IMR-90 (cell line): ENCODE measurements around the gene BATF2. TPM values are rescaled to one million over a fixed set of nuclear protein-coding genes. Genes with fewer than 3 reads are reported as not detected.

Experiments used
- microRNA-seq, 2 experiments: library from miRNA; stranded (forward) in 1 of 2; unstranded in 1 of 2; fragments of 10-50 nt in 1 of 2; fragments of <30 nt in 1 of 2; gene quantifications in 1 of 2; microRNA quantifications in 1 of 2; one replicate each; pipeline versions ENCODE3 to v1.1.0; 2013 to 2020; ENCODE audit not compliant: insufficient read depth in 1 of 2, insufficient read length in 1 of 2, unreplicated experiment in 1 of 2
- polyA plus RNA-seq, 3 experiments: library from polyadenylated mRNA; depleted of rRNA; stranded (reverse); fragments of >200 nt; gene quantifications; 2 replicates each; pipeline ENCODE4 v1.2.3, GENCODE V29; 2012; ENCODE audit warnings: low replicate concordance in 1 of 3
- small RNA-seq, 5 experiments: library from RNA; depleted of rRNA; stranded (forward); fragments of <200 nt; gene quantifications; one replicate each; pipeline ENCODE3, GENCODE V24; 2012
- total RNA-seq: library from RNA; depleted of rRNA; stranded (reverse); fragments of >200 nt; gene quantifications from 2 replicates; pipeline ENCODE4 v1.2.3, GENCODE V29; 2012; rRNA removed

The BATF2 gene
- total and polyA plus RNA-seq, 2 of the 4 experiments (the other 2 are of a cell fraction), result 0.36 to 1.2 TPM

Small RNA genes within 50 kb of the gene (microRNA-seq; reads per million reads assigned to microRNA genes)
- gene MIR6879 (ENCODE audit: insufficient read depth in 1 of 2, insufficient read length in 1 of 2, unreplicated experiment in 1 of 2), result 0 reads per million in 2 experiments
- not detected for gene SNX15 (ENCODE audit: insufficient read depth, insufficient read length)

Small RNA genes within 50 kb of the gene (small RNA-seq; reads per million reads assigned to genes)
- 0 reads per million in 5 experiments for gene MIR6879
- gene SNX15, result 0 to 2.4 (median 0) reads per million in 5 experiments

Other genes starting within 250 kb of the BATF2 start
- gene PYGM, start 237.0 kb downstream of the BATF2 start, total RNA-seq, result under 0.01 and 0.18 TPM in 2 replicates
- 0.21 and 0.46 TPM in 2 replicates for gene PYGM, start 237.0 kb downstream of the BATF2 start, polyA plus RNA-seq (2012; rRNA removed)
- 56.8 and 76.1 TPM in 2 replicates for gene SF1, start 218.4 kb downstream of the BATF2 start, total RNA-seq
- gene SF1, start 218.4 kb downstream of the BATF2 start, polyA plus RNA-seq (2012; rRNA removed), result 75.0 and 88.0 TPM in 2 replicates
- gene MAP4K2, start 193.8 kb downstream of the BATF2 start, total RNA-seq, result 9.2 and 11.7 TPM in 2 replicates
- 16.6 and 22.2 TPM in 2 replicates for gene MAP4K2, start 193.8 kb downstream of the BATF2 start, polyA plus RNA-seq (2012; rRNA removed)
- 8.8 and 9.4 TPM in 2 replicates for gene MEN1, start 186.4 kb downstream of the BATF2 start, total RNA-seq
- gene MEN1, start 186.4 kb downstream of the BATF2 start, polyA plus RNA-seq (2012; rRNA removed), result 35.7 and 44.7 TPM in 2 replicates
- under 0.01 TPM in 2 replicates for gene CDC42BPG, start 152.3 kb downstream of the BATF2 start, total RNA-seq
- 0.10 and 0.12 TPM in 2 replicates for gene CDC42BPG, start 152.3 kb downstream of the BATF2 start, polyA plus RNA-seq (2012; rRNA removed)
- 107 and 125 TPM in 2 replicates for gene EHD1, start 118.3 kb downstream of the BATF2 start, total RNA-seq
- 209 and 216 TPM in 2 replicates for gene EHD1, start 118.3 kb downstream of the BATF2 start, polyA plus RNA-seq (2012; rRNA removed)
- gene ATG2A, start 79.8 kb downstream of the BATF2 start, total RNA-seq, result 3.2 and 3.6 TPM in 2 replicates
- gene ATG2A, start 79.8 kb downstream of the BATF2 start, polyA plus RNA-seq (2012; rRNA removed), result 10.5 and 12.7 TPM in 2 replicates
- 6.4 and 6.5 TPM in 2 replicates for gene PPP2R5B, start 72.3 kb downstream of the BATF2 start, total RNA-seq
- 23.5 and 23.6 TPM in 2 replicates for gene PPP2R5B, start 72.3 kb downstream of the BATF2 start, polyA plus RNA-seq (2012; rRNA removed)
- gene GPHA2, start 61.1 kb downstream of the BATF2 start, total RNA-seq, result not detected in 2 replicates
- not detected in 2 replicates for gene GPHA2, start 61.1 kb downstream of the BATF2 start, polyA plus RNA-seq (2012; rRNA removed)
- gene MAJIN, start 24.9 kb downstream of the BATF2 start, total RNA-seq, result not detected in 2 replicates
- gene MAJIN, start 24.9 kb downstream of the BATF2 start, polyA plus RNA-seq (2012; rRNA removed), result not detected in 2 replicates
- 46.4 and 48.9 TPM in 2 replicates for gene ARL2, start 17.2 kb upstream of the BATF2 start, total RNA-seq
- 152 and 168 TPM in 2 replicates for gene ARL2, start 17.2 kb upstream of the BATF2 start, polyA plus RNA-seq (2012; rRNA removed)
- gene SNX15, start 30.5 kb upstream of the BATF2 start, total RNA-seq, result 8.1 and 9.0 TPM in 2 replicates
- gene SNX15, start 30.5 kb upstream of the BATF2 start, polyA plus RNA-seq (2012; rRNA removed), result 15.2 and 16.3 TPM in 2 replicates
- gene SAC3D1, start 44.2 kb upstream of the BATF2 start, total RNA-seq, result 2.8 and 2.9 TPM in 2 replicates
- 13.2 and 15.4 TPM in 2 replicates for gene SAC3D1, start 44.2 kb upstream of the BATF2 start, polyA plus RNA-seq (2012; rRNA removed)
- 2.8 and 3.8 TPM in 2 replicates for gene NAALADL1, start 61.6 kb upstream of the BATF2 start, total RNA-seq
- 5.8 and 6.3 TPM in 2 replicates for gene NAALADL1, start 61.6 kb upstream of the BATF2 start, polyA plus RNA-seq (2012; rRNA removed)
- gene CDCA5, start 87.1 kb upstream of the BATF2 start, total RNA-seq, result 9.1 and 10.0 TPM in 2 replicates
- 14.0 and 14.9 TPM in 2 replicates for gene CDCA5, start 87.1 kb upstream of the BATF2 start, polyA plus RNA-seq (2012; rRNA removed)
- gene ZFPL1, start 87.3 kb upstream of the BATF2 start, total RNA-seq, result 24.0 and 27.2 TPM in 2 replicates
- gene ZFPL1, start 87.3 kb upstream of the BATF2 start, polyA plus RNA-seq (2012; rRNA removed), result 67.5 and 75.6 TPM in 2 replicates
- gene VPS51, start 99.2 kb upstream of the BATF2 start, total RNA-seq, result 82.5 and 113 TPM in 2 replicates
- 56.3 and 71.2 TPM in 2 replicates for gene VPS51, start 99.2 kb upstream of the BATF2 start, polyA plus RNA-seq (2012; rRNA removed)
- gene TM7SF2, start 114.9 kb upstream of the BATF2 start, total RNA-seq, result 4.7 and 5.7 TPM in 2 replicates
- 7.6 and 11.5 TPM in 2 replicates for gene TM7SF2, start 114.9 kb upstream of the BATF2 start, polyA plus RNA-seq (2012; rRNA removed)
- 3.6 and 3.9 TPM in 2 replicates for gene ZNHIT2, start 120.7 kb upstream of the BATF2 start, total RNA-seq
- 5.9 and 7.7 TPM in 2 replicates for gene ZNHIT2, start 120.7 kb upstream of the BATF2 start, polyA plus RNA-seq (2012; rRNA removed)
- gene FAU, start 125.2 kb upstream of the BATF2 start, total RNA-seq, result 189 and 285 TPM in 2 replicates
- gene FAU, start 125.2 kb upstream of the BATF2 start, polyA plus RNA-seq (2012; rRNA removed), result 652 and 804 TPM in 2 replicates
- gene MRPL49, start 125.3 kb upstream of the BATF2 start, total RNA-seq, result 54.2 and 55.2 TPM in 2 replicates
- 51.5 and 56.8 TPM in 2 replicates for gene MRPL49, start 125.3 kb upstream of the BATF2 start, polyA plus RNA-seq (2012; rRNA removed)
- 8.3 and 9.5 TPM in 2 replicates for gene SYVN1, start 137.5 kb upstream of the BATF2 start, total RNA-seq
- 45.7 and 52.9 TPM in 2 replicates for gene SYVN1, start 137.5 kb upstream of the BATF2 start, polyA plus RNA-seq (2012; rRNA removed)
- gene SPDYC, start 173.3 kb upstream of the BATF2 start, total RNA-seq, result not detected in 2 replicates
- gene SPDYC, start 173.3 kb upstream of the BATF2 start, polyA plus RNA-seq (2012; rRNA removed), result not detected in 2 replicates
- gene CAPN1, start 185.0 kb upstream of the BATF2 start, total RNA-seq, result 62.8 and 110 TPM in 2 replicates
- 182 and 263 TPM in 2 replicates for gene CAPN1, start 185.0 kb upstream of the BATF2 start, polyA plus RNA-seq (2012; rRNA removed)